Left ventricle myocardium inferior (tissue), 1 donor: ENCODE results near the gene LRRC3. TPM values are rescaled to one million over a fixed set of nuclear protein-coding genes. Genes with fewer than 3 reads are reported as not detected.

ENCODE experiments used
- DNase-seq: peaks from one replicate; pipeline ENCODE4 v3.0.0-alpha.2; 2020
- H3K27ac ChIP-seq: fragments of 200-600 bp; replicated peaks from 2 replicates; pipeline ENCODE4 v1.8.0; 2021
- H3K27me3 ChIP-seq: fragments of 200-600 bp; 2 replicates; pipeline ENCODE4 v1.8.0; 2021; ENCODE audit warnings: low read depth
- H3K36me3 ChIP-seq: fragments of 200-600 bp; 2 replicates; pipeline ENCODE4 v1.8.0; 2021
- H3K4me1 ChIP-seq: fragments of 200-600 bp; 2 replicates; pipeline ENCODE4 v1.8.0; 2021
- H3K4me3 ChIP-seq: fragments of 200-600 bp; 2 replicates; pipeline ENCODE4 v1.8.0; 2021; ENCODE audit warnings: mild to moderate bottlenecking, moderate library complexity
- H3K9me3 ChIP-seq: fragments of 200-600 bp; replicated peaks from 2 replicates; pipeline ENCODE4 v1.8.0; 2021
- intact Hi-C: fragments of 100-400 bp; cut with micrococcal nuclease; formaldehyde crosslinking; loops from one replicate; pipeline ENCODE4 v1.11.0; 2022
- total RNA-seq: library from RNA; stranded (reverse); fragmentation: NEBNext Ultra II Directional; extraction: Animal tissue kit (Norgen Biotek cat#: 25700); gene quantifications from one replicate; pipeline ENCODE4 v1.2.1, GENCODE V29; 2021
- TF ChIP-seq, protein P1 (sequence below): fragments of 200-600 bp; IDR thresholded peaks from 2 replicates; pipeline ENCODE4 v1.8.0; 2021; ENCODE audit warnings: antibody characterized with exemption, mild to moderate bottlenecking, borderline replicate concordance
- donor health status: DM: no; HTN: yes; CAD: no; lungs with severe emphysema.

The LRRC3 gene
- total RNA-seq, 1 donor from 2014 or later = 1.8 TPM

- Histone ChIP-seq H3K4me1 (peaks cover 5% of the 10 kb centered on the region), H3K9me3 (no peaks in the 10 kb centered on the region), H3K27me3 (no peaks in the 10 kb centered on the region), H3K27ac (no peak overlapping the region), H3K4me3 (no peak overlapping the region), H3K36me3 (no peaks in the 10 kb centered on the region)
- intact Hi-C loops = no loop called here
- TF ChIP-seq, protein P1, sequence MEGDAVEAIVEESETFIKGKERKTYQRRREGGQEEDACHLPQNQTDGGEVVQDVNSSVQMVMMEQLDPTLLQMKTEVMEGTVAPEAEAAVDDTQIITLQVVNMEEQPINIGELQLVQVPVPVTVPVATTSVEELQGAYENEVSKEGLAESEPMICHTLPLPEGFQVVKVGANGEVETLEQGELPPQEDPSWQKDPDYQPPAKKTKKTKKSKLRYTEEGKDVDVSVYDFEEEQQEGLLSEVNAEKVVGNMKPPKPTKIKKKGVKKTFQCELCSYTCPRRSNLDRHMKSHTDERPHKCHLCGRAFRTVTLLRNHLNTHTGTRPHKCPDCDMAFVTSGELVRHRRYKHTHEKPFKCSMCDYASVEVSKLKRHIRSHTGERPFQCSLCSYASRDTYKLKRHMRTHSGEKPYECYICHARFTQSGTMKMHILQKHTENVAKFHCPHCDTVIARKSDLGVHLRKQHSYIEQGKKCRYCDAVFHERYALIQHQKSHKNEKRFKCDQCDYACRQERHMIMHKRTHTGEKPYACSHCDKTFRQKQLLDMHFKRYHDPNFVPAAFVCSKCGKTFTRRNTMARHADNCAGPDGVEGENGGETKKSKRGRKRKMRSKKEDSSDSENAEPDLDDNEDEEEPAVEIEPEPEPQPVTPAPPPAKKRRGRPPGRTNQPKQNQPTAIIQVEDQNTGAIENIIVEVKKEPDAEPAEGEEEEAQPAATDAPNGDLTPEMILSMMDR = no peak
- DNase-seq = no peak
These were observed 9.0 kb downstream of the LRRC3 start for GRCh38 chr21:44464351-44464750.

DNA sequence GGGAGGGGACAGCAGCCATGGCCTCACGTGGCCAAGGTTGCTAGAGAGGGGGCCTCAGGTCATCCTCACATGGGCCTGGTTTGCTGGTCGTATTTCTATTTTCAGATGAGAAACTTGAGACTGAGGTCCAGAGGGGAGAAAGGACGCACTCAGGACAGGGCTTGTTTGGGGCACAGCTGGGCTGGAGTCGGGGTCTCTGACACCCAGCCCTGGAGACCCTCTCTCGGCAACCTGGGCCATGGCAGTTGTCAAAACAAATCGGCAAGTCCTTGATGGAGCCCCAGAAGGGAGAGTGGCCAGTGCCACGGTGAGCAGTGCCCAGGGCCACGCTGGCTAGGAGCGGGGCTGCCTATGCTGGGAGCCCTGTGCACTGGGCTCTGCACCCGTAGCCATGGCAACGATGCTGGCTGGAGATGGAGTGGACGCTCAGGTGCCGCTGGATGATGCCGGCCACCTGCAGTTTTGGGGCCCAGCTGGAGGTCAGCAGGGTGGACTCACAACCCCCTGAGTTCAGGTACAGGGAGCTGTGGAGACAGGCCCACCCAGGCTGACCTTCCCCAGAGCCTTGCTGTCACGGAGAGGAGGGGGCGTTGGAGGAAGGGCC lies 11.1 kb downstream of the LRRC3 start:
- H3K27me3 ChIP-seq = no peaks in the 10 kb centered on the region
- H3K4me1 ChIP-seq = no peaks in the 10 kb centered on the region
- no peak overlapping the region for H3K4me3 ChIP-seq
- TF ChIP-seq, protein P1 = no peak
- intact Hi-C loops = no loop called here
- H3K9me3 ChIP-seq = no peaks in the 10 kb centered on the region
- H3K36me3 ChIP-seq = no peaks in the 10 kb centered on the region
- no peak overlapping the region for H3K27ac ChIP-seq
- no peak for DNase-seq

- no peaks in the 10 kb centered on the region for H3K36me3 ChIP-seq
- TF ChIP-seq, protein P1 = no peak
- H3K9me3 ChIP-seq = no peaks in the 10 kb centered on the region
- intact Hi-C loops = no loop called here
- DNase-seq = no peak
- no peak overlapping the region for H3K27ac ChIP-seq
- no peaks in the 10 kb centered on the region for H3K27me3 ChIP-seq
- no peaks in the 10 kb centered on the region for H3K4me1 ChIP-seq
- no peak overlapping the region for H3K4me3 ChIP-seq
These were observed 11.9 kb downstream of the LRRC3 start for GRCh38 chr21:44466996-44467858.

DNA sequence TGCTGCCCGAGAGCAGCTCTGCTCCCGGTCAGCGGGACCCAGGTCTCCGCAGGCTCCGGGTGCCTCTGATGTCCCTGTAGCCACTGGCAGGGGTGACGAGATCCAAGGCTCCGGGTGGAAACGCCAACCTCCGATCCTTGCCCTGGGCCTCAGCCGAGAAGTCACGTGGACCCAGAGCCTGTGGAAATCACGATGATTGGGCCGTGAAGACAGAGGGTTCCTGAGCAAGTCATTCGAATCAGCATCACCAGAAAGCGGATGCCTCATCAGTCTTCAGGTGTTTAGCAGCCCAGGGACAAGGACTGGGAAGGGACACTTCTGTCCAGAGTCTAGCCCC lies 12.5 kb downstream of the LRRC3 start:
- Histone ChIP-seq H3K36me3 (no peaks in the 10 kb centered on the region), H3K4me3 (no peak overlapping the region), H3K27me3 (no peaks in the 10 kb centered on the region), H3K27ac (no peak overlapping the region), H3K9me3 (no peaks in the 10 kb centered on the region), H3K4me1 (no peaks in the 10 kb centered on the region)
- DNase-seq = no peak
- intact Hi-C loops = no loop called here
- TF ChIP-seq, protein P1 = no peak

GRCh38 chr21:44471341-44471740 lies 16.0 kb downstream of the LRRC3 start:
- Histone ChIP-seq H3K9me3 (no peaks in the 10 kb centered on the region), H3K4me1 (no peaks in the 10 kb centered on the region), H3K36me3 (no peaks in the 10 kb centered on the region), H3K4me3 (no peak overlapping the region), H3K27me3 (no peaks in the 10 kb centered on the region), H3K27ac (no peak overlapping the region)
- TF ChIP-seq, protein P1 = no peak
- intact Hi-C loops = no loop called here
- no peak for DNase-seq
